Metanephros (tissue), 2 donors: ENCODE data around the gene LRP2BP. TPM values are rescaled to one million over a fixed set of nuclear protein-coding genes. Genes with fewer than 3 reads are reported as not detected.

Source experiments
- small RNA-seq: library from RNA; depleted of rRNA; stranded (forward); fragments of <200 nt; gene quantifications from one replicate; pipeline ENCODE3, GENCODE V24; 2014; ENCODE audit warnings: low replicate concordance
- total RNA-seq: library from RNA; depleted of rRNA; stranded (reverse); fragments of >200 nt; gene quantifications from one replicate; pipeline ENCODE4 v1.2.3, GENCODE V29; 2014

The LRP2BP gene
- total RNA-seq: 3.2 TPM

DNA sequence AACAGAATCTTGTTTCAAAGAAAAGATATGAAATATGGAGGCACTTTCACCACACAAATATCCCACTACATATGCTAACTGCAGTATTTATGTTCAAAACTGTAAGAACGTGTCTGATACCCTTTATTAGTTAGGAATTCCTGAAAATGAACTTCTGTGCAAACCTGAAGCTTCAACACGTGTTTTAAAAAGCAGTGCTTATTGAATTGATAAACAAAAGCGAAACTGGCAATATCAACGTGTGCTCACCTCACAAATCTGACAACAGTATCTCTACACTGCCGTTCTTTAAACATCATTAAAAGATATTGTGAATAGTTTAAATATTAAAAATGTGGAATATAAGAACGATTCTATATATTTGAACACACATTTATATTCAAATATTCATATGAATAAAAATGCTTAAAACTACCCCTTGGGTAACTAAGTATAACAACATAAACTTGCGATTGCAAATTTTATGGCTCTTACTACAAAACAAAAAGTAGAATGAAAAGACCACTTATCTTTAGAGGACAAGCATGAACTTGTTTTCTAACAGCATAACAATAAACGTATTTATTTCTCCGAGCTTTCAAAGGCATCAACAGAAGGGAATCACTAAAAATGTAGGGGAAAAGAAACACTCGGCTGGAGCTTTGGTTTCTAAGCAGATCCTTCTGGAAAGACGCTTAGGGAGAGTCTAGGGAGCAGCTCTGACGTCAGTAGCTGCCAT is at the start of gene LRP2BP:
Gene LRP2BP, minus strand, starts transcription at position 687 of the 718 bp plus-strand sequence. CDS start 17,738 bp downstream, outside the sequence.

DNA sequence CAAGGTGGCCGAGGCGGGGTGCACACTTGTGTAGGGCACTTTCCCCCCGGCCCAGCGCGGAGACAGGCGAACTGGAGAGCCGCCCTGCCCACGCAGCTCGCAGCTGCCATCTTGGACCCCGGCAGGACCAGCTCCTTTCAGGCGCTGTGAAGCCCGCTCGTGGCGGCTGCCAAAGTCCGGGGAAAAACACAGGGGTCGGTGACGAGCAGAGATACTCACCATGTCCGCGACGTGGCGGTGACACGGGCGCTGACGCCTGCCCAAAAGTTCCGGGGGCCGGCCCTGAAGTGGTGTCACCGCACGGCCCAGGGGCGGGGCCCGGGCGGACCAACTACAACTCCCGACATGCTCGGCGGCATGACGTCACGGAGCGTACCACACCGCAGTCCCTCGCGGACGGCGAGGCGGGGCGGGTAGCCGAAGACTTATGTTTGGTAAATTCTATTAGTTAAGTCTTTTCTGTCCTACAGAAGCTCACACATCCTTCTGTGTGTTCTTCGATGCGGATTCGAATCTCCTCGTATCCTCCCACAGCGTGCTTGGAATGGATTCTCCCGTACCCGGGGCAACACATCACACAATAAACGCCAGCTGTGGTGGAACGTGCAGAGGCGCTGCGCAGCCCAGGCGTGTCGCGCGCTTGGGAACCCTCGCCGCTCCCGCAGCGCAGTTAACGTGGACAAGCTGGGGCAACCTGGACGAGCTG is 30.1 kb upstream of the LRP2BP start, which contains the start of gene UFSP2:
Gene UFSP2, minus strand, starts transcription at position 318 of the 706 bp plus-strand sequence. Its CDS starts 96 bp downstream, at position 222.

DNA sequence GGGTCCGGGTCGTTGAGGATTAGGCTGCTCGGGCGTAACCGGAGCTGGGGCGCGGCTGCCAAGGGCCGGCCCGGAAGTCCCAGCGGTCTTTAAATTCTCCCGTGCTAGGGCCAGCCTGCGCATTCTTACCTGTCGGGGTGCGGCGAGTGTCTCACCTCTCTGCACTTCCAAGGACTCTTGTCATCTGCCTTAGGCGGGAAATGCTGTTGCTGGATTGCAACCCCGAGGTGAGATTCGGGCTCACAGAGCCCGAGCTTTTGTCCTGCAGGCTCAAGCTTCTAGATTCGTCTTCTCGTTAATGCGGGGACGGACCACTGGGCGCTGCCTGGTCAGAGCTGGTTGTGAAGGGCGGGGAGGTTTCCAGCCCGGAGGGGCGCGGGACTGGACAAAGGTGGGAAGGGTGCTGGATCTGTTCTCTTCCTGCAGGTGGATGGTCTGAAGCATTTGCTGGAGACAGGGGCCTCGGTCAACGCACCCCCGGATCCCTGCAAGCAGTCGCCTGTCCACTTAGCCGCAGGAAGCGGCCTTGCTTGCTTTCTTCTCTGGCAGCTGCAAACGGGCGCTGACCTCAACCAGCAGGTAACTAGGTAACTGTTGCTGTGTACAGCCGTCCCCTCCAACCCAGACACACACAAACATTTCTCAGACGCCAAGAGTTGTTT is 1.1 kb upstream of the LRP2BP start, which contains the start of gene ANKRD37:
Gene ANKRD37, plus strand, starts transcription at position 118 of the 662 bp plus-strand sequence. Its CDS starts 83 bp downstream, at position 201.

Small RNA genes within 50 kb of the gene (small RNA-seq; reads per million reads assigned to genes)
- not detected for gene RF00019

Other genes starting within 250 kb of the LRP2BP start
- gene CFAP97, start 191.9 kb downstream of the LRP2BP start, total RNA-seq: 28.8 TPM
- gene SNX25, start 186.3 kb downstream of the LRP2BP start, total RNA-seq: 17.7 TPM
- 22.2 TPM for gene ANKRD37, start 917 bp upstream of the LRP2BP start, total RNA-seq
- gene UFSP2, start 30.0 kb upstream of the LRP2BP start, total RNA-seq: 55.5 TPM
- gene CCDC110, start 75.8 kb upstream of the LRP2BP start, total RNA-seq: 2.1 TPM
- 82.4 TPM for gene PDLIM3, start 139.6 kb upstream of the LRP2BP start, total RNA-seq